ENCODE results near the gene ABI3BP. TPM values are rescaled to one million over a fixed set of nuclear protein-coding genes. Genes with fewer than 3 reads are reported as not detected.

Gene ABI3BP
- polyA plus RNA-seq, 1 of the 3 experiments (the other 2 are of a cell fraction): 8.4 TPM

DNA sequence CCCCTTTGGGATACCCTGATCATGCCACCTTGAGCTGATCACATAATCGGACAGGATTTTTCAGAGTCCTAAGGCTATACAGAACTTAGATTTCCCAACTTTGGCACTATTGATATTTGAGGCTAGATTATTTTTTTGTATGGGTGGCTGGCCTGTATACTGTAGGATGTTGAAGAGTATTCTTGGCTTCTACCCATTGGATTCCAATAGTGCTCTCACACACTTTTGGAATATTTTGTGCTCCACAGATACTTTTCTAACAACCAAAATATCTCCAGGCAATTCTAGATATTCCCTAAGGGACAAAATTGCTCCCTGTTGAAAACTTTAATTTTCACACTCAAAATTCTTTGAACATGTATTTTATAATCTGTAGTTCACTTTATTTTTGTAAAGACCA lies 125.1 kb downstream of the ABI3BP start:
- no peak overlapping the region for H3K4me2 ChIP-seq
- ChIA-PET POLR2A (no interaction called here), CTCF (no interaction called here)
- H3K9me2 ChIP-seq: no peaks in the 10 kb centered on the region
- H3K27me3 ChIP-seq (ENCODE audit: insufficient read depth): no peaks in the 10 kb centered on the region
- H3K9ac ChIP-seq: no peak overlapping the region
- no peaks in the 10 kb centered on the region for H4K20me1 ChIP-seq (ENCODE audit: insufficient read depth)
- no peak overlapping the region for H2AFZ ChIP-seq (ENCODE audit: low read depth)
- no peaks in the 10 kb centered on the region for H3K4me1 ChIP-seq (ENCODE audit: control insufficient read depth in 1 of 2, insufficient read depth in 2 of 2, low read depth in 1 of 2, low read length in 1 of 2)
- DNase-seq: no peak
- no peaks in the 10 kb centered on the region for H3K79me2 ChIP-seq (ENCODE audit: insufficient read depth)
- H3K27ac ChIP-seq (ENCODE audit: low read depth in 2 of 2, low read length in 1 of 2): no peak overlapping the region
- WGBS (ENCODE audit: low lambda C conversion rate): 93% methylated on average over 1 of the region's 1 CpG
- H3K9me3 ChIP-seq: no peaks in the 10 kb centered on the region
- no peak overlapping the region for H3K4me3 ChIP-seq (ENCODE audit: low read depth in 2 of 2, low read length in 1 of 2)
- H3F3A ChIP-seq (replicated peaks; ENCODE audit: insufficient read depth): no peaks in the 10 kb centered on the region
- H3K36me3 ChIP-seq (replicated peaks in 1 of 2; ENCODE audit: control insufficient read depth in 1 of 2, insufficient read depth in 2 of 2, low read length in 1 of 2): no peaks in the 10 kb centered on the region
- TF ChIP-seq YY1 (IDR thresholded peaks at IDR 0.05; ENCODE audit: low read depth) (no peak), RXRA (IDR thresholded peaks at IDR 0.05; ENCODE audit: borderline replicate concordance, low read depth) (no peak), SMC3 (IDR thresholded peaks at IDR 0.05; ENCODE audit: low read depth, low read length) (no peak), RFX5 (IDR thresholded peaks at IDR 0.05; ENCODE audit: low read length) (no peak), FOXJ3 (CRISPR knock-in tag; IDR thresholded peaks at IDR 0.05) (no peak), EP300 (IDR thresholded peaks at IDR 0.05; ENCODE audit: borderline replicate concordance in 1 of 2, low read depth in 1 of 2, low read length in 1 of 2) (no peak), TCF12 (IDR thresholded peaks at IDR 0.05) (no peak), POLR2AphosphoS5 (IDR thresholded peaks at IDR 0.05; ENCODE audit: low read depth, low read length) (no peak), CHD2 (IDR thresholded peaks at IDR 0.05; ENCODE audit: low read length, partially characterized antibody) (no peak), NRF1 (IDR thresholded peaks at IDR 0.05; ENCODE audit: low read depth, low read length) (no peak), TEAD4 (IDR thresholded peaks at IDR 0.05; ENCODE audit: borderline replicate concordance, insufficient read depth) (no peak), GABPA (IDR thresholded peaks at IDR 0.05; ENCODE audit: low read depth) (no peak), TAF1 (IDR thresholded peaks at IDR 0.05; ENCODE audit: borderline replicate concordance, low read depth, low read length) (no peak)
- TF ChIP-seq, protein P1, sequence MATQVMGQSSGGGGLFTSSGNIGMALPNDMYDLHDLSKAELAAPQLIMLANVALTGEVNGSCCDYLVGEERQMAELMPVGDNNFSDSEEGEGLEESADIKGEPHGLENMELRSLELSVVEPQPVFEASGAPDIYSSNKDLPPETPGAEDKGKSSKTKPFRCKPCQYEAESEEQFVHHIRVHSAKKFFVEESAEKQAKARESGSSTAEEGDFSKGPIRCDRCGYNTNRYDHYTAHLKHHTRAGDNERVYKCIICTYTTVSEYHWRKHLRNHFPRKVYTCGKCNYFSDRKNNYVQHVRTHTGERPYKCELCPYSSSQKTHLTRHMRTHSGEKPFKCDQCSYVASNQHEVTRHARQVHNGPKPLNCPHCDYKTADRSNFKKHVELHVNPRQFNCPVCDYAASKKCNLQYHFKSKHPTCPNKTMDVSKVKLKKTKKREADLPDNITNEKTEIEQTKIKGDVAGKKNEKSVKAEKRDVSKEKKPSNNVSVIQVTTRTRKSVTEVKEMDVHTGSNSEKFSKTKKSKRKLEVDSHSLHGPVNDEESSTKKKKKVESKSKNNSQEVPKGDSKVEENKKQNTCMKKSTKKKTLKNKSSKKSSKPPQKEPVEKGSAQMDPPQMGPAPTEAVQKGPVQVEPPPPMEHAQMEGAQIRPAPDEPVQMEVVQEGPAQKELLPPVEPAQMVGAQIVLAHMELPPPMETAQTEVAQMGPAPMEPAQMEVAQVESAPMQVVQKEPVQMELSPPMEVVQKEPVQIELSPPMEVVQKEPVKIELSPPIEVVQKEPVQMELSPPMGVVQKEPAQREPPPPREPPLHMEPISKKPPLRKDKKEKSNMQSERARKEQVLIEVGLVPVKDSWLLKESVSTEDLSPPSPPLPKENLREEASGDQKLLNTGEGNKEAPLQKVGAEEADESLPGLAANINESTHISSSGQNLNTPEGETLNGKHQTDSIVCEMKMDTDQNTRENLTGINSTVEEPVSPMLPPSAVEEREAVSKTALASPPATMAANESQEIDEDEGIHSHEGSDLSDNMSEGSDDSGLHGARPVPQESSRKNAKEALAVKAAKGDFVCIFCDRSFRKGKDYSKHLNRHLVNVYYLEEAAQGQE (IDR thresholded peaks at IDR 0.05; ENCODE audit: low read depth, low read length): no peak
- TF ChIP-seq, protein P2, sequence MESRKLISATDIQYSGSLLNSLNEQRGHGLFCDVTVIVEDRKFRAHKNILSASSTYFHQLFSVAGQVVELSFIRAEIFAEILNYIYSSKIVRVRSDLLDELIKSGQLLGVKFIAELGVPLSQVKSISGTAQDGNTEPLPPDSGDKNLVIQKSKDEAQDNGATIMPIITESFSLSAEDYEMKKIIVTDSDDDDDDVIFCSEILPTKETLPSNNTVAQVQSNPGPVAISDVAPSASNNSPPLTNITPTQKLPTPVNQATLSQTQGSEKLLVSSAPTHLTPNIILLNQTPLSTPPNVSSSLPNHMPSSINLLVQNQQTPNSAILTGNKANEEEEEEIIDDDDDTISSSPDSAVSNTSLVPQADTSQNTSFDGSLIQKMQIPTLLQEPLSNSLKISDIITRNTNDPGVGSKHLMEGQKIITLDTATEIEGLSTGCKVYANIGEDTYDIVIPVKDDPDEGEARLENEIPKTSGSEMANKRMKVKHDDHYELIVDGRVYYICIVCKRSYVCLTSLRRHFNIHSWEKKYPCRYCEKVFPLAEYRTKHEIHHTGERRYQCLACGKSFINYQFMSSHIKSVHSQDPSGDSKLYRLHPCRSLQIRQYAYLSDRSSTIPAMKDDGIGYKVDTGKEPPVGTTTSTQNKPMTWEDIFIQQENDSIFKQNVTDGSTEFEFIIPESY (IDR thresholded peaks at IDR 0.05; ENCODE audit: borderline replicate concordance, low read depth): no peak
- TF ChIP-seq, protein P3, sequence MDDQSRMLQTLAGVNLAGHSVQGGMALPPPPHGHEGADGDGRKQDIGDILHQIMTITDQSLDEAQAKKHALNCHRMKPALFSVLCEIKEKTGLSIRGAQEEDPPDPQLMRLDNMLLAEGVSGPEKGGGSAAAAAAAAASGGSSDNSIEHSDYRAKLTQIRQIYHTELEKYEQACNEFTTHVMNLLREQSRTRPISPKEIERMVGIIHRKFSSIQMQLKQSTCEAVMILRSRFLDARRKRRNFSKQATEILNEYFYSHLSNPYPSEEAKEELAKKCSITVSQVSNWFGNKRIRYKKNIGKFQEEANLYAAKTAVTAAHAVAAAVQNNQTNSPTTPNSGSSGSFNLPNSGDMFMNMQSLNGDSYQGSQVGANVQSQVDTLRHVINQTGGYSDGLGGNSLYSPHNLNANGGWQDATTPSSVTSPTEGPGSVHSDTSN (IDR thresholded peaks at IDR 0.05): no peak
- TF ChIP-seq, protein P4, sequence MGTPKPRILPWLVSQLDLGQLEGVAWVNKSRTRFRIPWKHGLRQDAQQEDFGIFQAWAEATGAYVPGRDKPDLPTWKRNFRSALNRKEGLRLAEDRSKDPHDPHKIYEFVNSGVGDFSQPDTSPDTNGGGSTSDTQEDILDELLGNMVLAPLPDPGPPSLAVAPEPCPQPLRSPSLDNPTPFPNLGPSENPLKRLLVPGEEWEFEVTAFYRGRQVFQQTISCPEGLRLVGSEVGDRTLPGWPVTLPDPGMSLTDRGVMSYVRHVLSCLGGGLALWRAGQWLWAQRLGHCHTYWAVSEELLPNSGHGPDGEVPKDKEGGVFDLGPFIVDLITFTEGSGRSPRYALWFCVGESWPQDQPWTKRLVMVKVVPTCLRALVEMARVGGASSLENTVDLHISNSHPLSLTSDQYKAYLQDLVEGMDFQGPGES (IDR thresholded peaks at IDR 0.05; ENCODE audit: low read depth, low read length): no peak
- TF ChIP-seq, protein P5, sequence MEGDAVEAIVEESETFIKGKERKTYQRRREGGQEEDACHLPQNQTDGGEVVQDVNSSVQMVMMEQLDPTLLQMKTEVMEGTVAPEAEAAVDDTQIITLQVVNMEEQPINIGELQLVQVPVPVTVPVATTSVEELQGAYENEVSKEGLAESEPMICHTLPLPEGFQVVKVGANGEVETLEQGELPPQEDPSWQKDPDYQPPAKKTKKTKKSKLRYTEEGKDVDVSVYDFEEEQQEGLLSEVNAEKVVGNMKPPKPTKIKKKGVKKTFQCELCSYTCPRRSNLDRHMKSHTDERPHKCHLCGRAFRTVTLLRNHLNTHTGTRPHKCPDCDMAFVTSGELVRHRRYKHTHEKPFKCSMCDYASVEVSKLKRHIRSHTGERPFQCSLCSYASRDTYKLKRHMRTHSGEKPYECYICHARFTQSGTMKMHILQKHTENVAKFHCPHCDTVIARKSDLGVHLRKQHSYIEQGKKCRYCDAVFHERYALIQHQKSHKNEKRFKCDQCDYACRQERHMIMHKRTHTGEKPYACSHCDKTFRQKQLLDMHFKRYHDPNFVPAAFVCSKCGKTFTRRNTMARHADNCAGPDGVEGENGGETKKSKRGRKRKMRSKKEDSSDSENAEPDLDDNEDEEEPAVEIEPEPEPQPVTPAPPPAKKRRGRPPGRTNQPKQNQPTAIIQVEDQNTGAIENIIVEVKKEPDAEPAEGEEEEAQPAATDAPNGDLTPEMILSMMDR (IDR thresholded peaks at IDR 0.05): no peak
- TF ChIP-seq, protein P6, sequence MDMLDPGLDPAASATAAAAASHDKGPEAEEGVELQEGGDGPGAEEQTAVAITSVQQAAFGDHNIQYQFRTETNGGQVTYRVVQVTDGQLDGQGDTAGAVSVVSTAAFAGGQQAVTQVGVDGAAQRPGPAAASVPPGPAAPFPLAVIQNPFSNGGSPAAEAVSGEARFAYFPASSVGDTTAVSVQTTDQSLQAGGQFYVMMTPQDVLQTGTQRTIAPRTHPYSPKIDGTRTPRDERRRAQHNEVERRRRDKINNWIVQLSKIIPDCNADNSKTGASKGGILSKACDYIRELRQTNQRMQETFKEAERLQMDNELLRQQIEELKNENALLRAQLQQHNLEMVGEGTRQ (IDR thresholded peaks at IDR 0.05; ENCODE audit: borderline replicate concordance, low read depth, low read length): no peak
